Right renal pelvis (tissue), 4 donors: ENCODE data around the gene DRC7. TPM values are rescaled to one million over a fixed set of nuclear protein-coding genes. Genes with fewer than 3 reads are reported as not detected.

ENCODE experiments used
- DNase-seq, 4 donors: peaks; one replicate each; pipeline ENCODE4 v3.0.0-alpha.2; 2013; ENCODE audit warnings: low read depth in 4 of 4, low spot score in 3 of 4, missing footprints in 1 of 4
- polyA plus RNA-seq, 4 donors: library from polyadenylated mRNA; unstranded; fragments of 120-200 nt; gene quantifications; one replicate each; pipeline ENCODE4 v1.2.1, GENCODE V29; 2013; ENCODE audit not compliant: insufficient read length in 4 of 4

The DRC7 gene
- polyA plus RNA-seq, 4 donors: 2.1 to 3.0 (median 2.9) TPM

DNA sequence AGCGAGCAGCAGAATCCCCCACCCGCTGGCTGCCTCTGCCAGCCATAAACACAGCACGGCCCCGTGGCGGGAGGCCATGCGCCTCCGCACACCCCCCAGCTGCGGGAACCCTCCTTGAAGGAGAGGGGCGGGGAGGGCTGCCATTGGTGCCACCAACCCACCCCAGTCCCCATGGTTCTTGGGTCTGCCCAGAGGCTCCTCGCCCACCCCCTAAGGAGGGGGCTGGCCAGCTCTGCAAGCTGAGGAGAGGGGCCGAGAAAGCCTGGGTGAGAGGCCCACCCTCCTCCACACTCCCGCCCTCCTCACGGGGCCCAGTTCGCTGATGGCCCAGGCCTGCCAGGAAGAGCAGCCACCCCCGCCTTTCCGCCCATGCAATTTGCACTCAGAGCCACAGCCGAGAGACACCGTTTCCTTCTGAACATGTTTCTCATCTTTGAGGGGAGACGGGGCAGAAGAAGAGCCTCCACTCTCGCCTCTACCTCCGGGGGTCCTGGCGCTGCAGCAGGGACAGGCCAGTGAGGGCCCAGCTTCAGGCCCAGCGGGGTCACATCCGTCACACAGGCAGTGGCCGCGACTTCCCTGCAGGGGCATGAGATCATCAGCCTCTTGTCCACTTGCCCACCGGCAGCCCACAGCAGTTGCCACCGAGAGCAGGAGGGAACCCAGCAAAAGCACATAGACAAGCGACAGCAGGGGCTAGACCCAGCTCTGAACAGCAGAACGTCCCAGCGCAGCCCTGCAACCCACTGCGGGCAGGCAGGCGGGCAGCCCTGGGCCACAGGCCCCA, 63.9 kb downstream of the DRC7 start:
- no peak for DNase-seq

- no peak for DNase-seq
Observed at GRCh38 chr16:57759131-57759530, 64.5 kb downstream of the DRC7 start.

DNA sequence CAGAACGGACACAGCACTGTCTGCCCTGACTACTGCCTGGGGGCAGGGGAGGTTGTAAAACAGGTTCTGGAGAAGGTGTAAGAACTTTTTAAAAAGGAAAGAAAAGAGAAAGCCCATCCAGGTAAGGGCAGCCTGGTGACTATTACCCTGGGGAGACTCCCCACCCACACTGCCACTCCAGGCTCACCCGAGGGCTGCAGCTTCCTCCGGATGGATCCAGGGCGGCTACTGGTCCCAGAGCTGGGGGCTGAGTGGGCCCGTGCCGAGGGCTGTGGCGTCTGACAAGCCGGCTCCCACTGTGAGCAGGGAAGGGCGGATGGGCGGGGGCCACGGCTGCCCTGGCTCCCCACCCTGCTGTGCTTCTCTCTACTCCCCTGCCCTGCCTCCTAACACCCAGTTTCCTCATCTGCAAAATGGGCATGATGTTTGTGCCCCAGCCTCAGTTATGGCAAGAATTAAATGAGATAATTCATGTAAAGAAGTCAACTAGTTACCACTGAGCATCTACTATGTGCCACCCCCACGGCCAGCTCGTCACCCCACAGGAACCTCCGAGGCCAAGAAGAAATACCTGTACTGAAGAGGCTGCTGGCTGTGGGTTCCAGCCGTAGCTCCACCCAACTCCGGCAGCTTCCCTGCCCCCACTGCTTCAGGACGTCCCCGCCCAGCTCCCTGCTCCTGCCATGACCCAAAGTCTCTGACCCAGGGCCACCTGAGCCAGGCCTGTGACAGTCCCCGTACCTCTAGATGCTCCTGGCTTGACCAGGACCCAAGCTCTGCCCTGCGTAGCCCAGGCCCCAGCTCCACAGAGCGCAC, 65.1 kb downstream of the DRC7 start:
- no peak for DNase-seq

DNA sequence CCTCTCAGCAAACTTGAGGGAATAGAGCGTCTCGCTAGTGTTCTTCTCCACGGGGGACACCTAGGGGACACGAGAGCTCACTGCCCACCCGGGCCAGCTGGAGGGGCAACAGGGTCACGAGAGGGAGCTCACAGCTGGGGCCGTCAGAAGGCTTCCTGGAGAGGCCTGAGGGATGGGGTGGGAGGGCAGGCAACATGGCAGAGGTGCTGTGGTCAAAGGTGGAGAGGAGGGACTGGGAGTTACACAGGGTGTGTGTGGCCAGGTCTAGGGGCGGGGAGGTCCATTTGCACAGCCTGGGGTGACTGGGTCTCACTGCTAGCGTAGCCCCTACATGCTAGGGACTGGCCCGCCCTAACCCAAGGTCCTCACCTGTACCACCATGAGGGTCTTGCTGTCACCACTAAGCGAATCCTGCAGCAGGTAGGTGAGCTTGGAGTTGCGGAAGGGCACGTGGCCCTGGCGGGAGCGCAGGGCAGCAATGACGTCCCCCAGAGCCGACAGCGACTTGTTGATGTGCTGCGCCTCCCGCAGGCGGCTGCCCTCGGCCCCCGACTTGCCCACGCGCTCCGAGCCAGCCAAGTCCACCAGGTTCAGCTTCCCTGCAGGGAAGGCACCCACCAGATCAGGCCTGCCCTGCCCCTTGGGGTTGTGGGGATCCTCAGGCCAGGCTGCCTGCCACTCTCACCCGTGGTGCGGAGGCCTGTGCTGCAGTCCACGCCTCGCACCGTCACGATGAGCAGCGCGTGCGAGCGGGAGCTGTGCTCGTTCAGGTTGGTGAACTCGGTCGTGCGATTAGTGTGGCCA, 66.0 kb downstream of the DRC7 start:
- DNase-seq: no peak

DNA sequence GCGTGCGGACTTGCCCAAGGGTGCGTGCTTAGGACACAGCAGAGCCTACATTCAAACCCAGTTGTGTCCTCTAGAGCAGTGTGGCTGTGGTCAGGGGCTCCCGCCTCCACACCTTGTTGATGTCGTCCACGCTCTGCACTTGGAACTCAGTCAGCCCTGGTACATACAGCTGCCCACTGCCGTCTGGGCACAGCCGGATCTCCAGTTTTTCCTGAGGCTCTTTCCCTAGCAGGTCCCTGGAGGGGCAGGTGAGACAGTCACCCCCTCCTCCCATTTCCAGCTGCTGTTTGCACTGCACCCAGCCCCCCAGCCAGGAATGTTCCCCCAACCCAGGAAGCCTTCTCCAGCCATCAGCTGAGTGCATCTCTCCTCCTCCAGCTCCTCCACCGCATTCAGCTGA, 66.7 kb downstream of the DRC7 start:
- no peak for DNase-seq

DNA sequence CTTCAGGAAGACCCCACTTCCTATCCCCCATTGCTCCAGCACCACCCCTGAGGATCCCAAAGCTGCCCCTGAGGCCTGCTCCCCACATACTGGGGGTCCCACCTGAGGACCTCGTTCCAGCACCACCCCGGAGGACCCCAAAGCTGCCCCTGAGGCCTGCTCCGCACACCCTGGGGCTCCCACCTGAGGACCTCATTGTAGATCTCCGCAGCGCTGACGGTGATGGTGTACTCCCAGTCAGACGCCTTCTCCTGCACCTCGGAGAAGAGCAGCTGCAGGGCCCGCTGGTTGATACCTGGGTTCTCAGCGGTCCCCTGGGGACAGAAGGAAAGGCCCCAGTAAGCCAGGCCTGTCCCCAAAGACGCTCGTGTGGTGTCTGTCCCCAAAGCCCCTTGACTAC, 67.4 kb downstream of the DRC7 start:
- no peak for DNase-seq

DNA sequence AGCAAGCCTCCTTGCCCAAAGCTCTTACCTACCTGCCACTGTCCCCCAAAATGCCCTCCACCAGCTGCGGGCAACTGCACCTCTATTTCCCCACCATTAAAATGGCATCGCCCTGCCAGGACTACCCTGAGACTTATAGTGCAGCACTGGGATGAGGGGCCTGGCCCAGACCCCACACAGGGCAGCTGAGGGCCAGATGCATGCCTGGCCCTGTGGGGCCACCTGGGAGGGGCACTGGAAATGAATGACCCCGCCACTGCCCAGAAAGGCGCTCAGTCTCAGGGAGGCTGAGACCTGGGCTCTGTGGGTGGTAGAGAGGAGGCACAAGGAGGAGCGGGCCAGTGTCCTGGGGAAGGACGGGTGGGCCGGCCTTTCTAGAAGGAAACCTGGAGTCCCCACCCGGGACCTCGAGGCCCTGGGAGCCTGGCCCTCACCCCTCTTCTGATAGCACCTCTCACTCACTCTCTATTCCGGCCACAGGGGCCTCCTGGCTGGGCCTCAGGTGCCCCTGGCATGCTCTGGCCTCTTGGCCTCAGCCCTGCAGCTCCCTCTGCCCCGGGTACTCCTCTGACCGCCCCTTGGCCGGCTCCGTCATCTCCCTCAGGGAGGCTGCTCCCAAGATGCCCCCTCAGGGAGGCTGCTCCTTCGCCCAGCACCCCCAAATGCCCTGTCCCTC, 67.9 kb downstream of the DRC7 start:
- no peak for DNase-seq

GRCh38 chr16:57763285-57764005, 68.8 kb downstream of the DRC7 start:
- no peak for DNase-seq

- no peak for DNase-seq
Observed at GRCh38 chr16:57764006-57764340, 69.4 kb downstream of the DRC7 start.

DNA sequence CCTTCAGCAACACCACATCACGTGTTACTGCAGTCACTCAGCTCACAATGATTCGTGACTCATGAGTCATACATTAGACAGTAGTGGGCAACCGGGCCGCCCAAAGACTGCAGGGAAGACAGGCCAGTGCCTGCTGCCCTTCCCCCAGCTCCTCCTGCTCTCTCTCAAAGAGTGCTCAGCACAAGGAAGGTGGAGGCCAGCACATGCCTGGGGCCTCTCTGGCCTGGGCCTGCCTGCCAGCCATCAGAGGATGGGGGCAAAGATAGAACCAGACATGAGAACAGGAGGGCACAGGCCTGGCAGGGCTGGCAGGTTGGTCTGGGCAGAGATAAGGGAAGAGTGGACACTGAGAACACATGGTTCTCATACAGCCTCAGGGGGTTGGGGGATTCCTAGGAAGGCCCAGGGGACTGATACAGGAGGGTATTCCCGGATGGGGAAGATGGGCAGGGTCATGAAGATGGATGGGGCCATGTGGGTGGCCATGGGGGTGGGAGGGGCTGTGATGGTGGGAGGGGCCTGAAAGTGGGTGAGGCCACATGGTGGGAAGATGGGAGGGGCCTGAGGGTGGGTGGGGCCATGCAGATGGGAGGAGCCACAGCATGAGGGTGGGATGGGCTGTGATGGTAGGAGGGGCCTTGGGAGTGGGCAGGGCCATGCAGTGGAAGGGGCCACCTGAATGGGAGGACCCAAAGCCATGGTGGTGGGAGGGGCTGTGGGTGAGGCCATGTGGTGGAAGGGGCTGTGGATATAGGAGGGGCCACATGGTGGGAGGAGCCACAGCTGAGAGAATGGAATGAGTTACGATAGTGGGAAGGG, 69.9 kb downstream of the DRC7 start:
- no peak for DNase-seq

- no peak for DNase-seq
Observed at GRCh38 chr16:57765160-57765728, 70.6 kb downstream of the DRC7 start.

- DNase-seq: no peak
Observed at GRCh38 chr16:57766714-57767348, 72.2 kb downstream of the DRC7 start.

GRCh38 chr16:57769541-57770145, 75.0 kb downstream of the DRC7 start:
- DNase-seq: no peak

DNA sequence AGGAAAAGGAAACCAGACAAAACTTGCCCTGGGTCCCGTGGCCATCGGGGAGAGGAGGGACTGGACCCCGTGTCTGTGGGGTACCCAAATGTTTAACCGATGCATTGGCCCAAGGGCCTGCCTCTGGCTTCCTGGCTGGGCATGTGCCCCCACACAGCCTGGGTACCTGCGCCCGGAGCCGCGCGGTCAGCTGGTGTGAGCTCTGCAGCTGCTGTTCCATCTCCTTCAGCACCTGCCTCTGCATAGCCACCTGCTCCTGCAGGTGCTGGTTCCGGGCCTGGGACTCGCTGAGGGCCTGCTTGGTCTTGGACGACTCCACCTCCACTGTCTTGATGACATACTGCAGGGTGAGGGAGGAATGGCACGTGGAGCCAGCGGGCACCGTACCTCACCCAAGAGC, 75.8 kb downstream of the DRC7 start:
- DNase-seq: no peak

- no peak for DNase-seq
Observed at GRCh38 chr16:57771141-57771785, 76.7 kb downstream of the DRC7 start.

GRCh38 chr16:57773019-57773418, 78.4 kb downstream of the DRC7 start:
- DNase-seq: no peak

GRCh38 chr16:57773655-57774295, 79.2 kb downstream of the DRC7 start:
- DNase-seq: no peak
